Ishikawa (cell line): ENCODE measurements around the gene ZNF408.

ENCODE experiments used
- RAD21 ChIP-seq: IDR thresholded peaks from 2 replicates; pipeline ENCODE4 v1.6.1; 2012; ENCODE audit warnings: low read depth
- YY1 ChIP-seq: IDR thresholded peaks from 2 replicates; pipeline ENCODE4 v1.6.1; 2012; ENCODE audit warnings: low read depth
- ZBTB7A ChIP-seq: IDR thresholded peaks from 2 replicates; pipeline ENCODE4 v1.6.1; 2012; ENCODE audit warnings: low read depth
- TF ChIP-seq, protein P1 (sequence below): IDR thresholded peaks from 2 replicates; pipeline ENCODE4 v1.6.1; 2012; ENCODE audit warnings: low read depth, mild to moderate bottlenecking
- TF ChIP-seq, protein P2 (sequence below): IDR thresholded peaks from 2 replicates; pipeline ENCODE4 v1.6.1; 2012

DNA sequence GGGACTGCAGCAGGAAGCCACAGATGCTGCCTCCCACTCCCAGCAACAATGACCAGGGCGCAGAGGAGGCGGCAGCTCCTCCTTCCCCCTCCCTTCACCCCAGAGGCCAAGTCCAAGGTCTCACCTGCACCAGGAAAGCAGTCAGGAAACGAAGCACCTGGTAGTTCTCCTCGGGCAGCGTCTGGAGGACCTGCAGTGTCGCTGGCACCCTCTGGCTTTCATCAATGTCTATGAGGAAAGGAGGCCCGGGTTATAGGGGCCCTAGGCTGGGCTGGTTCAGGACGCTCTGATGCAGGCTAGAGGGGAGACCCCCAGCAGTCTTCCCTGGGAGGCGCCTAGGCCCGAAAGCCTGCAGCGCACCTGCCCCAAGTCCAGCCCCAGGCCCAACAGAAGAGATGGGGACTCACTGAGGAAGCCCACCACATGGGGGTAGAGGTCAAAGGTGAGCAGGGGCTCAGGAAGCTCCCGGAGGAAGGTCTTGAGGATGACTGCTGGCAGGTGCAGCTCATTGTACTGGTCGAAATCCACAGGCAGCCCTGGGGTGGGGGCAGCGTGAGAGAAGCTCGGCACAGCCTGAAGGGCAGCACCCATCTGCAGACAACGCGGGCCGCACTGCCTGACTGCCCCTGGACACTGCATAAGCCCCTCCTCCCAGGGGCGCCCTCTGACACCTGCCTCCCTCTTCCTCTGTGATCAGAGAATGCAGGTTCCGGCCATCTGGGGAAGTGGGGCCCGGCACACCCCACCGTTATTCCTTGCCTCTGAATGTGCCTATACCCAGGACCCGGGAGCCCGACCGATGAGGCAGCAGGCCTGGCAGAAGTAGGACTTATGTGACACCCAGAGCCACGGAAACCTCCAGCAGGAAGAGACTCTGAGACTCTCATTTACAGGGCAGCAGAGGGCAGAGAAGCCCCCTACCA, 21.3 kb upstream of the ZNF408 start:
- TF ChIP-seq ZBTB7A: no peak
- TF ChIP-seq, protein P1, sequence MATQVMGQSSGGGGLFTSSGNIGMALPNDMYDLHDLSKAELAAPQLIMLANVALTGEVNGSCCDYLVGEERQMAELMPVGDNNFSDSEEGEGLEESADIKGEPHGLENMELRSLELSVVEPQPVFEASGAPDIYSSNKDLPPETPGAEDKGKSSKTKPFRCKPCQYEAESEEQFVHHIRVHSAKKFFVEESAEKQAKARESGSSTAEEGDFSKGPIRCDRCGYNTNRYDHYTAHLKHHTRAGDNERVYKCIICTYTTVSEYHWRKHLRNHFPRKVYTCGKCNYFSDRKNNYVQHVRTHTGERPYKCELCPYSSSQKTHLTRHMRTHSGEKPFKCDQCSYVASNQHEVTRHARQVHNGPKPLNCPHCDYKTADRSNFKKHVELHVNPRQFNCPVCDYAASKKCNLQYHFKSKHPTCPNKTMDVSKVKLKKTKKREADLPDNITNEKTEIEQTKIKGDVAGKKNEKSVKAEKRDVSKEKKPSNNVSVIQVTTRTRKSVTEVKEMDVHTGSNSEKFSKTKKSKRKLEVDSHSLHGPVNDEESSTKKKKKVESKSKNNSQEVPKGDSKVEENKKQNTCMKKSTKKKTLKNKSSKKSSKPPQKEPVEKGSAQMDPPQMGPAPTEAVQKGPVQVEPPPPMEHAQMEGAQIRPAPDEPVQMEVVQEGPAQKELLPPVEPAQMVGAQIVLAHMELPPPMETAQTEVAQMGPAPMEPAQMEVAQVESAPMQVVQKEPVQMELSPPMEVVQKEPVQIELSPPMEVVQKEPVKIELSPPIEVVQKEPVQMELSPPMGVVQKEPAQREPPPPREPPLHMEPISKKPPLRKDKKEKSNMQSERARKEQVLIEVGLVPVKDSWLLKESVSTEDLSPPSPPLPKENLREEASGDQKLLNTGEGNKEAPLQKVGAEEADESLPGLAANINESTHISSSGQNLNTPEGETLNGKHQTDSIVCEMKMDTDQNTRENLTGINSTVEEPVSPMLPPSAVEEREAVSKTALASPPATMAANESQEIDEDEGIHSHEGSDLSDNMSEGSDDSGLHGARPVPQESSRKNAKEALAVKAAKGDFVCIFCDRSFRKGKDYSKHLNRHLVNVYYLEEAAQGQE: no peak
- TF ChIP-seq, protein P2, sequence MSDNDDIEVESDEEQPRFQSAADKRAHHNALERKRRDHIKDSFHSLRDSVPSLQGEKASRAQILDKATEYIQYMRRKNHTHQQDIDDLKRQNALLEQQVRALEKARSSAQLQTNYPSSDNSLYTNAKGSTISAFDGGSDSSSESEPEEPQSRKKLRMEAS: no peak
- TF ChIP-seq RAD21: no peak
- TF ChIP-seq YY1: no peak
